Ramos (cell line): ENCODE results near the gene ZNF143.
"Not testable (repeated sequence)": the region's sequence is repeated elsewhere in the genome, so short reads cannot be mapped to it uniquely, and the experiment has no call there.

ENCODE experiments used
- in situ Hi-C: fragments of 300-500 bp; cut with MboI; formaldehyde crosslinking; loops from one replicate; pipeline ENCODE4 v1.14.3; 2022; ENCODE audit warnings: low sequenced_read_pairs; ENCODE audit not compliant: unreplicated experiment

Gene ZNF143

DNA sequence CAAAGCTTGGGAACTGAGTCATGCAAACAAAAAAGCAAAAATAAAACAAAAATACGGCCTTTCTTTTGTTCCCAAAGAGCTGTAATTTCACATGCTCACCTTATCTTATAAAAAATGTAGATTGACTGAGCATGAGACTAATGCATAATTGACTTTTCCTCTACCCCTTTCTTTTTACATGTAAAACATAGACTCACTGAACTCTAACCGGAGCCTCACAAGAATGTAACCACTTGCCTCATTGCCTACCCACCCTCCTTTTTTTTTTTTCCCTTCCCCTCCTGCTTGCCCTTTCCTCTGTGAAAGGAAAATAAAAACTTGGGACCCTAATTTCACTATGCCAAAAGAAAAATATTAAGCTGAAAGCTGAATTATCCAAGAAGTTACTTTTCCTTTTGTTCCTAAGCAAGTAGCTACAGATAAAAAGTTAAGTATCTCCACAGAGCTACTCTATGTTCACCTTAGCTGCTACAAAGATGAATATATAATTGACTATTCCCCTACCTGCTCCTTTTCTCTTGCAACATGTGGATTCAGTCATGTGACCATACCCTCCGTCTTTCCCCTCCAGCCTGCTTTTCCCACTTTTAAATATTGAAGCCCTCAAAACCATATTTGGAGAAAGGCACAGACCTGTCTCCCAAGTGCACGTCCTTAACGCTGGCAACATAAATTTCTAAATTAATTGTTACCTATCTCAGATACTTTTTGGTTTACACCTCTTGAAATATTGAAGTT is 73.1 kb downstream of the ZNF143 start:
- in situ Hi-C loops = loop anchor here (10.0 kb wide), 1 partner anchor 321 kb away; no protein-coding TSS in a partner anchor

DNA sequence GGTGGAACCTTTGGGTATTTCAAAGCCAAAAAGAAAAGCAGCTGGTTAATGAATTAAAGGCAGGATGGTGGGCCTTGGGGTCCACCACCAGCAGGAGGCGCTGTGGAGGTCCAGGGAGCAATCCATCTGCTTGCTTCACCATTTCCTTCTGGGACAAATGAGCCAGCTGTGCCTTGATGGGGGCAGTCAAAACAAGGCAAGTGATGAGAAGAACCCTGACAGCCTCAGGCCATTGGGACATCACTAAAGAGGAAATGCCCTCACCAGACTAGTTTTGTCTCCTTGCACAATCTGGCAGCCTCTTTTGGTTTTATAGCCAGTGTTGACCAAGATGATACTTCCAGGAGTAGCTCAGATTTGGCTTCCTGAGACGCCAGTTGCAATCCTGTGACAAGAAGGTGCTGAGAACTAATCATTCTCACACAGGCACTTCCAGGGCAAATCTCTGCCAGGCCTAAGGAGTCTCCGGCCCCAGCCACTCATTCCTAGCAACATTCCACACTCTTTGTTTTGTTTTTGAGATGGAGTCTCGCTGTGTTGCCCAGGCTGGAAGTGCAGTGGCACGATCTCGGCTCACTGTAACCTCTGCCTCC is 74.5 kb downstream of the ZNF143 start:
- in situ Hi-C loops = loop anchor here (10.0 kb wide), 1 partner anchor 320 kb away; no protein-coding TSS in a partner anchor

DNA sequence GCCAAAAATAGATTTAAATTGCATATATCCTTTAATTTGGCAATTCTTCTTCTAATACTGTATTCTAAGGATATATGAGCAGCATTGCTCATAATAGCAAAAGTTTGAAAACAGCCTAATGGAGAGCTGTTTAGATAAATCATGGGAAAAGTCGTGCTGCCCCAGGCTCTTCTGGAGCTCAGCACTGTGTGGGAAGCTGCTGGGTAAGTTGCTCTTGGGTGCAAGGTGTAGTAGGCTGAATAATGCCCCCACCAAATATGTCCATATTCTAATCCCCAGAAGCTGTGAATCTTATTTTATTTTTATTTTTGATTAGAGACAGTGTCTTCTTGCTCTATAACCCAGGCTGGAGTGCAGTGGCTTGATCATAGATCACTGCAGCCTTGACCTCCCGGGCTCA is 77.7 kb downstream of the ZNF143 start:
- in situ Hi-C loops = loop anchor here (10.0 kb wide), 1 partner anchor 316 kb away; no protein-coding TSS in a partner anchor

- in situ Hi-C loops = not testable (repeated sequence)
These were observed 88.4 kb downstream of the ZNF143 start for GRCh38 chr11:9549216-9549615.

DNA sequence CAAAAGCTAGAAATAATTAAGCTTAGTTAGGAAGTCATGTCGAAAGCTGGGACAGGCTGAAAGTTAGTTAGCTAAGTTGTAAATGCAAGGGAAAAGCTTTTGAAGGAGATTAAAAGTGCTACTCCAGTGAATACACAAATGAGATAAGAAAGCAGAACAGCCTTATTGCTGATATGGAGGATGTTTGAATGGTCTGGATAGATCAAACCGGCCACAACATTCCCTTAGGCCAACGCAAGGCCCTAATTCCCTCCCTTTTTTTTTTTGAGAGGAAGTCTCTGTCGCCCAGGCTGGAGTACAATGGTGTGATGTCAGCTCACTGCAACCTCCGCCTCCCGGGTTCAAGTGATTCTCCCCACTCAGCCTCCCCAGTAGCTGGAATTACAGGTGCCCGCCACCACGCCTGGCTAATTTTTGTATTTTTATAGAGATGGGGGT is 89.4 kb downstream of the ZNF143 start:
- in situ Hi-C loops = no loop called here

DNA sequence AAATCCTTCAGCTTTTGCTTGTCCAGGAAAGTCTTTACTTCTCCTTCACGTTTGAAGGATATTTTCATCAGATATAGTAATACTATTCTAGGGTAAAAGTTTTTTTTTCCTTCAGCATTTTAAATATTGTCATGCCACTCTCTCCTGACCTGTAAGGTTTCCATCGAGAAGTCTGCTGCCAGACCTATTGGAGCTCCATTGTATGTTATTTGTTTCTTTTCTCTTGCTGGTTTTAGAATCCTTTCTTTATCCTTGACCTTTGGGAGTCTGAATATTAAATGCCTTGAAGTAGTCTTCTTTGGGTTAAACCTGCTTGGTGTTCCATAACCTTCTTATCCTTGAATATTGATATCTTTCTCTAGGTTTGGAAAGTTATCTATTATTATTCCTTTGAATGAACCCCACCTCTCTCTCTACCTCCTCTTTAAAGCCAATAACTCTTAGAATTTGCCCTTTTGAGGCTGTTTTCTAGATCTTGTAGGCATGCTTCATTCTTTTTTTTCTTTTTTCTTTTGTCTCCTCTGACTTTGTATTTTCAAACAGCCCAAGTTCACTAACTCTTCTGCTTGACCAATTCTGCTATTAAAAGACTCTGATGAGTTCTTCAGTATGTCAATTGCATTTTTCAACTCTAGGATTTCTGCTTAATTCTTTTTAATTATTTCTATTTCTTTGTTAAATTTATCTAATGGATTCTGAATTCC is 100.6 kb downstream of the ZNF143 start:
- in situ Hi-C loops = no loop called here

GRCh38 chr11:9562716-9563115 is 101.9 kb downstream of the ZNF143 start:
- in situ Hi-C loops = no loop called here

DNA sequence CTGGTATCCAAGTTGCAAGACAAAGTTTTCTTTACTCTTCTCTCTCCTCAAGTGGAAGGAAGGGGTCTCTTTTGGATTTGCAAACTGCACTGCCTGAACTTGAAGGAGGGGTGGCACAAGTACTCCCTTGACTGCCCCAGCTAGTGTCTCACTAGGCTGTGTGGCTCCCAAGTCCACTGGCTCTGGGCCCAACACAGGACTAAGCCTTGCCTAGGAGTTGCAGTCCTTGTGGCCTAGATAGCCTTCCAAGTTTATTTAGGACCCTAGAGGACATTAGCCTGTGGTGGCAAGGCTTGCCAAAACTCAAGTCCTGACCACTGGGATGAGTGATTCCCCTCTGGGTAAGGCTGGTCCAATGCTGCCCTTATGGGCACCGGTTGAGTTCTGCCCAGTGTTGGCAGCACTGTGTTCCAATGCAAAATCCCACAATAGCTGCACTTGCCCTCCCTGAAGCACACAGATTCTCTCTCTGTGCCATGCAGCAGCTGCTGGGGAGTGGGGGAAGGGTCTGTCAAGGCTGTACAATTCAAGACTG is 102.5 kb downstream of the ZNF143 start:
- in situ Hi-C loops = no loop called here

DNA sequence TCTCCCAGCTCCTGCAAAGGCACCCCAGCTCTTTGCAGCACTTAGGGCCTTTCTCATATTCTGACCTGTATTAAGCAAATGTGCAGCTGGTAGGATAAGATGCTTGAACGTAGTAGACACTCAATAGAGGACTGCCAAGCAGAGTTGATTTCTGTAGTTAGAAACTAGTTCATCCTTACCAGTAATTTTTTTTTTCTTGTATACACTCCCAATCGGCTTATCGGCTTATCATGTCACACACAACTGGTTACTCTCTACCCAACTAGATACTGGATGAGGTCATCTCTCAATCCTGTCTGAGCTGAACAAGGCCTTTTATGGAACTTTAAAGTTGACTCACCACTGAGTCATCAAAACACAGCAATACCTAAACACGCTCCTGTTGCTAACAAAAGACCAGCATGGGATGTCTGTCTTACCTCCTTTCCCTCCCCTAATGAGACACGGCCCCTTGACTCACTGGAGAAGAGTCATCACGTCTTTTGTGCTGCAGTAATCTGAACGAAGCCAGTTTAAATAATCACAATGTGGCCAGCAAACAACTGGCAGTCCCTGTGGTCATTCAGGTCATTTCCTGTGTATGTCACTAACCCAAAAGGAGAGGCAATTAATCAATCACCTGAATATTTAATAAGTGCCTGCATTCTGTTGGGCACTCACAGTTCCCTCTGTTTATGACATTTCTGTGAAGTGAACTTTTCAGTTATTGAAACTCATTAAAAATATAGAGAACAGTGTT is 105.2 kb downstream of the ZNF143 start:
- in situ Hi-C loops = no loop called here

- in situ Hi-C loops = no loop called here
These were observed 105.8 kb downstream of the ZNF143 start for GRCh38 chr11:9566561-9567063.

GRCh38 chr11:9567401-9567800 is 106.6 kb downstream of the ZNF143 start:
- in situ Hi-C loops = no loop called here

DNA sequence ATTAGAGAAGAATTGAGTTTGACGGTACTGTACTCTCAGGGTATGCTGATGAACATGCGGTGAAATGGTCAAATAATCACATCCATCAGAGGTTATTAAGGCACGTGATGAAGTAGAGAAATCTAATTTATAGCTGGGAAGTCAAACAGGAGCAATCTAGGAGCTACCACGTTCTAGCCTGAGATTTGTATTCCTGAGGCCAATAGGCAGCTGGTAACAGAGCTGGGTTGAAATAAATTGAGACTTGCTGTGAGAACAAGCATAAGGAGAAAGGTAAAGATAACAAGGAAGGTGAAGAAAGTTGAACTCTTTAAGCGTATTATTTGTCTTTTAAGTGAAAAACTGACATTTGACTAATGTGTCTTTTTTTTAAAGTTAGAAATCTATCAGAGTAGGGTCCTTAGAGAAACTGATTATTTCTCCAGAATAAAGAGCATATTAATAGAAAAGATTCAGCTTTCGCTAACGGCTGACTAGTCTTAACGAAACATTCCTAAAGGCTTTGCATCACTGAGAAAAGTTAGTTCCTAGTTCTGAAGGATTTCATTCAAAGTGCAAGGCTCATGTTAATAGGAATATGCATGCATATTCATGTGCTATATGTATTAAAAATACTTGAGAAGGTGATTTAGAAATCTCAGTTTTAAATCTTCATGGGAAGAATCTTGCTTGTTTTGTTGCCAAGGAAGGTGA is 107.5 kb downstream of the ZNF143 start:
- in situ Hi-C loops = no loop called here

DNA sequence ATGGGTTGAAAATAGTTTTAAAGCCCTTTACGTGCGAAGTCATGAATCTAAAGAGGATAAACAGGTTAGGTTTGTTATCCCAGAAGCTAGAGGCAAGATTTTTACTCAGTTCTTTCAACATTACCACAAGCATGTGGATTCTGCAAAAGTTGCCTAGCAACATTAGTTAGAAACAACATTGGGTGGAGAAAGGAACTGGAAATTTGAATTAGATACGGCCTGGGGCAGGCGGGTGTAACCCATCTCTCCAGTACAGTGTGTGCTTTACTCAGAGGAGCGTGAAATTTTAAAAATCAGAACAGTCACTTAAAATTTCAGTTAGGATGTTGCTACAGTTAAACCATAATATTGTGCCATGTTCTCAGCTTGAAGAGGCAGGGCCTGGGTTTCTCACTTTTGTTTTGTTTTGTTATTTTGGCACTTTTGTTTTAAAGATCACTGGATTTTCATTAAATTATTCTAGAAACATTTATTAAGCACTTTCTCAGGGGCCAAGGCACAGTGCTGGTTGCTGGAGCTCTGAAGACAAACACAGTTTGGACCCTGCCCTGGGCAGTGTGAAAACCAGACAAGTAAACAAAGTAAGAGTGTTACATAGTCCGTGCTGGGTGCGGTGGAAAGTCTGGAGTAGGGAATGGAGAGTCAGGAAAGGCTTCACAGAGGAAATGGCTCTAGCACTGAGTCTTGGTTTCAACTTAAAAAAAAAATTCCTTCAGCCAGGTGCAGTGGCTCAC is 108.2 kb downstream of the ZNF143 start:
- in situ Hi-C loops = no loop called here

DNA sequence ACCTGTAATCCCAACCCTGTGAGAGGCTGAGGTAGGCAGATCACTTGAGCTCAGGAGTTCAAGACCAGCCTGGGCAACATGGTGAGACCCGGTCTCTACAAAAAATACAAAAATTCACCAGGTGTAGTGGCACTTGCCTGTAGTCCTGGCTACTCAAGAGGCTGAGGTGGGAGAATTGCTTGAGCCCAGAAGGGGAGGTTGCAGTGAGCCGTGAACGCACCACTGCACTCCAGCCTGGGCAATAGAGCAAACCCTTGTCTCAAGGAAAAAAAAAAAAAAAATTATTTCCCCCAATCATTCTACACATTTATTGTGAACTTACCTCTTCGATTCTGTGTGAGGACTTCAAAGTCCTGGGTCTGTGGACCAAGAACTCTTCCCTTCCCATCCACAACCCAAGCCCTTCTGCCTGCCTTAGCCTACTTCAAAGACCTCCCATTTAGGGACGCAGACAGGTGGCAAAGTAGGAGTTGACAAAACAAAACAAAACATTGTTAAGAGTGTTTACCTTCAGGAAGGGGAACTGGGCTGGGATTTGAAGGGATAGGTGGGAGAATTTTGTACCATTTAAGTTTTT is 108.9 kb downstream of the ZNF143 start:
- in situ Hi-C loops = no loop called here

DNA sequence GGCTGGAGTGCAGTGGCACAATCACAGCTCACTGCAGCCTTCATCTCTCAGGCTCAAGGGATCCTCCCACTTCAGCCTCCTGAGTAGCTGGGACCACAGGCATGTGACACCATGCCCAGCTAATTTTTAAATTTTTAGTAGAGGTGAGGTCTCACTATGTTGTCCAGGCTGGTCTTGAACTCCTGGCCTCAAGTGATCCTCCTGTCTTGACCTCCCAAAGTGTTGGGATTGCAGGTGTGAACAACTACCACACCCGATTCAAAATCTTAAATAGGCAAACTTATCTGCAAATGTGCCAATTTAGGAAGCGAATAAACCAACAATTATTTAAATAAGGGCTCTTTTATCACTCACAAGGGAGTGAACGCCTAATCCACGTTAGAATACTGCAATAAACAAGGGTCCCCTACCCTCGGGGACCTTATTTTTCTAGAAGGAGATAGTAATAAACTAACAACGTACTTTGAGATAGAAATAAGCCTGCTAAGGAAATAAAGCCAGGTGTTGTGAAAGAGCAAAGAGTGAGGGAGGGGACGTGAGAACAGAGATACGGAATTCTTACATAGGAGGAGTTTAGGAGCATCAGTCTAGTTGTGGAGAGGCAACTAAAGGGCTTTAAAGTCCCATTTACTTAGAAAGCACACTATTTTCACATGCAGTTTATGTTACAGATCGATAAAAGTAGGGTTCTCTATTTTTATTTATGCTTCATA is 109.7 kb downstream of the ZNF143 start:
- in situ Hi-C loops = no loop called here

DNA sequence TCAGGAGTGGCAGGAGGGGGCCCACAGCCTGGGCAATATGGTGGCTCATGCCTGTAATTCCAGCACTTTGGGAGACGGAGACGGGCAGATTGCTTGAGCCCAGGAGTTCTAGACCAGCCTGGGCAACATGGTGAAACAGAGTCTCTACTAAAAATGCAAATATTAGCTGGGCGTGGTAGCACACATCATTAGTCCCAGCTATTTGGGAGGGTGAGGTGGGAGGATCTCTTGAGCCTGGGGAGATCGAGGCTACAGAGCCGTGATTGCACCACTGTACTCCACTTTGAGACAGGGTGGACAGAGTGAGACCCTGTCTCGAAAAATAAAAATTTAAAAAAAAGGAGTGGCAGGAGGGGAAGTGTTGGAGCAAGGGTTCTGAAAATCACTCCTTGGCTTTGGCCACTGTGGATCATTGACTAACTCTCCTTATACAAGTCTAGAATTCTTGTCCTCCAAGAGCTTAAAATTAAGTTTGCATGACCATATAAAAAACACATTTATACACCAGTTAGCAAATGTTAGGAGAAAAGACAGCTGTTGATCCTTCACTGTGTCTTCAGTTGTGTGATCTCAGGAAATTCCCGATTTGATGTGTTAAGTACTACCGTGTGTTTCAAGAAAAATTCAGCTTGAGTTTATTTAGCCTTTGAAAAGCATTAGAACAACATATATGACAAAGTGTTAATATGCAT is 110.4 kb downstream of the ZNF143 start:
- in situ Hi-C loops = no loop called here

DNA sequence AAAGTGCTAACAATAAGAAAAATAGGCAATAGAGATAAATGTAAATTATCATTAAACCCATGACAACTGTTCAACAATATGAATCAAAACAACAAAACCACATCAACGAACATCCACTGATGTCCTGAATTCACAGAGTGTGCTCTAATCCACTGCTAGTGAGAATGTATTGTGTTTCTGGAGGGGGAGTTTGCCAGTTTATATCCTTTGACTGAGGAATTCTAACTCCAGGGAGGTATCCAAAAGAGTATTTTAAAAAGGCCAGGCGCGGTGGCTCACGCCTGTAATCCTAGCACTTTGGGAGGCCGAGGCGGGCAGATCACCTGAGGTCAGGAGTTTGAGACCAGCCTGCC is 110.9 kb downstream of the ZNF143 start:
- in situ Hi-C loops = no loop called here
